ENCODE data around the gene DDN. TPM values are rescaled to one million over a fixed set of nuclear protein-coding genes. Genes with fewer than 3 reads are reported as not detected.
A peak's percentile ranks its signal among the peaks of the same experiment; 100 is the strongest.

DDN gene
- total RNA-seq, 2 donors from 2014 or later: 0.66 TPM; not detected in 1

DNA sequence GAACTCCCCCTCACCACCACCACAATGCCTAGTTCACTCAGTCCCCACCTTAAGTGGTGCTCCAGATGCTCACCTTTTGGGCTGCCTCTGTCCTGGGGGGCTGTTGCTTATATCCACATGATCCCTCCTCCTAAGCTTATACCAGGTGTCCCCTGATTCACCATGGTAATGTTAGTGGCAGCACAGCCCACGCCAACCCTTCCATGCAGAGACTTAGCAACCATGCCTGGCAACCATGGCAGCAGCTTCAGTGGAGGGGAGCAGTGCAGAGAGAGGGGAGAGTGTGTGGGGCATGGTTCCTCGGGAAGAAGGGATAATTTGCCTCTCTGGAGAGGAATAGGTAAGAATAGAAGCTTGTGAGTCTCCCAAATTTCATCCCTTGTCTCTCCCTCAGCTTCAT, 1.2 kb upstream of the DDN start:
- Histone ChIP-seq H3K27me3 (no peaks in the 10 kb centered on the region), H3K27ac (no peak overlapping the region), H3K36me3 (replicated peaks in 1 of 2; ENCODE audit: insufficient read depth in 1 of 2, low read depth in 2 of 2) (peaks cover 0 to 14% of the 10 kb centered on the region in 2 donors), H3K4me3 (no peak overlapping the region), H3K4me1 (peaks cover 33% of the 10 kb centered on the region), H3K9me3 (no peaks in the 10 kb centered on the region)
- WGBS, 2 donors: 91 to 92% methylated on average over 2 of the region's 2 CpGs
- no peak for DNase-seq
- intact Hi-C loops (cut with DNase I): no loop called here
- ATAC-seq: no peak
- TF ChIP-seq POLR2A (IDR thresholded peaks at IDR 0.05): no peak
- TF ChIP-seq, protein P1, sequence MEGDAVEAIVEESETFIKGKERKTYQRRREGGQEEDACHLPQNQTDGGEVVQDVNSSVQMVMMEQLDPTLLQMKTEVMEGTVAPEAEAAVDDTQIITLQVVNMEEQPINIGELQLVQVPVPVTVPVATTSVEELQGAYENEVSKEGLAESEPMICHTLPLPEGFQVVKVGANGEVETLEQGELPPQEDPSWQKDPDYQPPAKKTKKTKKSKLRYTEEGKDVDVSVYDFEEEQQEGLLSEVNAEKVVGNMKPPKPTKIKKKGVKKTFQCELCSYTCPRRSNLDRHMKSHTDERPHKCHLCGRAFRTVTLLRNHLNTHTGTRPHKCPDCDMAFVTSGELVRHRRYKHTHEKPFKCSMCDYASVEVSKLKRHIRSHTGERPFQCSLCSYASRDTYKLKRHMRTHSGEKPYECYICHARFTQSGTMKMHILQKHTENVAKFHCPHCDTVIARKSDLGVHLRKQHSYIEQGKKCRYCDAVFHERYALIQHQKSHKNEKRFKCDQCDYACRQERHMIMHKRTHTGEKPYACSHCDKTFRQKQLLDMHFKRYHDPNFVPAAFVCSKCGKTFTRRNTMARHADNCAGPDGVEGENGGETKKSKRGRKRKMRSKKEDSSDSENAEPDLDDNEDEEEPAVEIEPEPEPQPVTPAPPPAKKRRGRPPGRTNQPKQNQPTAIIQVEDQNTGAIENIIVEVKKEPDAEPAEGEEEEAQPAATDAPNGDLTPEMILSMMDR (IDR thresholded peaks at IDR 0.05): no peak

DNA sequence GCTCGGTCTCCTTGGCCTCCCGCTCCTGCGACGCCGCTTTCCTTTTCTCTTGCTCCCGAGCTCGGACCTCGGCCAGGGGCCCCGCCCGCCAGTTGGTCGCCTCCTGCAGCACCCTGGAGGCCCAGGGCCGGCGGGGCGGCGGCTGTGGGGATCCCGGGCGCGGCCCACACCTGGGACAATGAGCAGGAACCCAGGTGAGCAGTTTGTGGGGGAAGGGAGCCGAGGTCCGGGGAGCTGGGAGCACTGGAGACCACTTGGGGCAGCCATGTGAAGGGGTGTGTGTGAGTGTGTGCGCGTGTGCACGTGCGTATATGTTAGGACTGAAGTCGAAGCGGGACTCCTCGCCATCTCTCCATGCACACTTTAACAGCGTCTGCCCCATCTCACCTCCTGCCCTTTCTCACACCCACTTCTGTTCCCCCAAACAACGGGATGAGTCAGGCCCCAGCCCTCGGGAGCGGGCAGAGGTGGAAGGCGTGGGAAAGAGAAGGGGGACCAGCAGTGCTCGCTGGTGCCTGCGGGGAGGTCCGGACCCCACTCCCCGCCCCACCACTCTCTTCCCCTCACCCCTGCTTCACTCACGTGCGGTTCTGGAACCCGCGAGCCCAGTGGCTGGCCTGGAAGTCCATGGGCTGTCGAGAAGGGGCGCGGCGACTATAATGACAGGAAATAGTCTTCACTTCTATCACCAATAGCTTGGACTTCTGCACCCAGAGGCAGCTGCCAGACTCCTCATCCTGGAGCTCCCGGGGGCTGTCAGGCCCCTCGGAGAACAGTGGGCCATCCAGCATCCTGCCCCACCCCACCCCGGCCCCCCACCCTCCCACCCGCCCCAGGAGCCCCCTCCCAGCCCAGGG, 450 bp downstream of the DDN start:
- Histone ChIP-seq H3K9me3 (no peaks in the 10 kb centered on the region), H3K36me3 (replicated peaks in 1 of 2; ENCODE audit: insufficient read depth in 1 of 2, low read depth in 2 of 2) (peaks cover 0 to 8% of the 10 kb centered on the region in 2 donors), H3K27me3 (no peaks in the 10 kb centered on the region), H3K4me1 (peaks cover 37% of the 10 kb centered on the region), H3K27ac (no peak overlapping the region), H3K4me3 (peak overlapping the region; percentile 18 to 50)
- WGBS, 2 donors: 1% methylated on average over 28 to 46 of the region's 48 CpGs
- TF ChIP-seq POLR2A (IDR thresholded peaks at IDR 0.05): no peak
- TF ChIP-seq, protein P1 (IDR thresholded peaks at IDR 0.05): no peak
- DNase-seq (peak in 1 of 4 donors; percentile 45), ATAC-seq (no peak)
- intact Hi-C loops (cut with DNase I): no loop called here

DNA sequence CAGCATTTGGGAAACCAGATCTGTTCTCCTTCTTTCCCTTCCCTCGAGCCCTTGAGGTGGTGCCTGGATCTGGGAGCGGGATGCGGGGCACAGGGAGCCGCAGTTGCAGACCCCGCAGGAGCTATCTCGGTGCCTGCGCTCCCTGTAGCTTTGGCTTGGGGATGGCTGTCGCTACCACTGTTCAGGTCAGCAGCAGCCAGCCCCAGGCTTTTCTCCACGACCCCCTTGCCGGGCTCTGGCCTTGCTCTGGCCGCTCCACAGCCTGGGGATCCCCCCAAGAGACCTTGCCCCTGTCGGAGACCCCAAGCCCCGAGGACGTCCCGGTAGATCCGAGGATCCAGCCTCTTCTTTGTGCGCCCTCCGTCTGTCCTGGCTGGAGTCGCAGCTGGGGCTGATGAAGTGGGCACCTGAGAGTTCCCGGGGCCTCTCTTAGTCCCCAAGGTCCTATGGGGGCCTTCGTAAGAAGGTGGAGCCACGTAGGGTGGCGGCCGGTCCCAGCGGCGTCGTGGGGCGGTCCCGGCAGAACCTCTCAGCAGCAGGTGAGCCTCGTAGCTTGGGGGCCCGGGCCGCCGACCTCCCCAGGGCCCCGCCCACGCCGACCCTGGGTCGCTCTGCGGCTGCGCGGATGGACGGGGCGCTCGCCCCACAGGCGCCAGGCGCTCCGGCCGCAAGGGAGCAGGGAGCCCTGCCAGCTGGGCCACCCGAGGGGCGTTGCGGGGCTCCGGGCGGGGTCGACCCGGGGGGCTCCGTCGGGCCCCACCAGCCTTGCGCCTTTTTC, 1.3 kb downstream of the DDN start:
- ATAC-seq (no peak), DNase-seq (peak in 1 of 4 donors; percentile 40)
- intact Hi-C loops (cut with DNase I): no loop called here
- WGBS, 2 donors: 10 to 23% methylated on average over 16 to 53 of the region's 57 CpGs
- Histone ChIP-seq H3K27ac (no peak overlapping the region), H3K4me1 (peaks cover 37% of the 10 kb centered on the region), H3K4me3 (peak overlapping the region; percentile 18 to 50), H3K36me3 (replicated peaks in 1 of 2; ENCODE audit: insufficient read depth in 1 of 2, low read depth in 2 of 2) (peaks cover 0 to 3% of the 10 kb centered on the region in 2 donors), H3K27me3 (no peaks in the 10 kb centered on the region), H3K9me3 (no peaks in the 10 kb centered on the region)
- no peak for TF ChIP-seq POLR2A (IDR thresholded peaks at IDR 0.05)
- TF ChIP-seq, protein P1 (IDR thresholded peaks at IDR 0.05): no peak

DNA sequence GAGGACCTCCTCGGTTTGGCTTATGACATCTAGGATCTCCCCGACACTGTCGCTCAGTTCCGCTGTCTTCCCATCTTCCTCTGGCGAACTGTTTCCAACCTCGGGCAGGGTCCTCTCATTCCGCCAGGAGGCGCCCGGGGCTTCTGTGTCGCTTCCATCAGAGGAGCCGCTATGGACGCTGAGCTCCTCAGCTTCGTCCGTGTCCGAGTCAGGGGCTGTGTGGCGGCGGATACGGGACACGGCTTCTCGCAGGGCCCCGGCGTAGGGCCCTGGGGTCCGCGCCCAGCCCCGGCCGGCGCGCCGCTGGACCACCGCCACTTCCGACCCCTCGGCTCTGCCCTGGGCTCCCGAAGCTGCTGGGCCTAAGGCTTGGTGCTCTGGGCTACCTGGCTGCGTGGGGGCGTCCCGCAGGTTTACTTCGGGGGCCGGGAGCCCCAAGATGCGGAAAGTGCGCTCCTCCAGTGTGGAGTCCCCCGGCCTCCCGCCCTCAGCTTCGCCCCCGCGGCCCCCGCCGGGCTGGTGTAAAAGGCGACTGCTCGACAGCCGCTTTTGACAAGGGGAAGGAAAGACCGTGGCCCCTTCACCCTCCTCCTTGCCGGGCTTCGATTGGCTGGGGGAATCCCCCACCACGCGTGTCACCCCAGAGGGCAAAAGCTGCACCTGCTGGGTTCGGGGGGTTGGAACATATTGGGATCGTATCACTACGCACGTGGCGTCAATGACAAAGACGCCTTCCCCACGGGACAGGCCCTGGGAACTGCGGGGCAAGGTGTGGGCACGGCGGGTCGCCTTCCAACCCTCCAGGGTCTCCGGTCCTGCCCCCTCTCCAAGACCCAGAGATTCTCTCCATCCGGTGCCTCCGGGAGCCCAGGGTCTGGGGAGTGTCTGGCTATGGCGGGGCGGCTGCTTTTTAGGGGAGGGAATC, 2.1 kb downstream of the DDN start:
- no peaks in the 10 kb centered on the region for H3K9me3 ChIP-seq
- DNase-seq (peak; percentile 70 to 79 (median 74)), ATAC-seq (peak; percentile 57)
- H3K27ac ChIP-seq: no peak overlapping the region
- peaks cover 37% of the 10 kb centered on the region for H3K4me1 ChIP-seq
- TF ChIP-seq POLR2A (IDR thresholded peaks at IDR 0.05): no peak
- TF ChIP-seq, protein P1 (IDR thresholded peaks at IDR 0.05): peak; percentile 49 to 62 (median 54)
- intact Hi-C loops (cut with DNase I): no loop called here
- no peaks in the 10 kb centered on the region for H3K27me3 ChIP-seq
- WGBS, 2 donors: 26 to 52% methylated on average over 27 to 67 of the region's 71 CpGs
- no peaks in the 10 kb centered on the region for H3K36me3 ChIP-seq (replicated peaks in 1 of 2; ENCODE audit: insufficient read depth in 1 of 2, low read depth in 2 of 2)
- no peak overlapping the region for H3K4me3 ChIP-seq

Measured in body of pancreas (tissue), 4 donors.